GM19372 (cell line): ENCODE results near the gene DSG4.
"Not testable (repeated sequence)": the region's sequence is repeated elsewhere in the genome, so short reads cannot be mapped to it uniquely, and the experiment has no call there.

ENCODE experiments used
- ATAC-seq: cut with Tn5 transposase; IDR thresholded peaks from one replicate; pipeline ENCODE4 v1.9.1; 2021; ENCODE audit warnings: mild to moderate bottlenecking, low read depth, moderate library complexity; ENCODE audit not compliant: unreplicated experiment

DSG4 gene

GRCh38 chr18:31376477-31376876 is at the start of gene DSG4:
Gene DSG4, plus strand, starts transcription at chr18:31376777. Its CDS starts 135 bp downstream, at chr18:31376912.
- ATAC-seq: no peak

- no peak for ATAC-seq
These were observed 46.7 kb upstream of the DSG4 start for GRCh38 chr18:31329787-31330438.

- ATAC-seq: no peak
These were observed 33.1 kb upstream of the DSG4 start for GRCh38 chr18:31343454-31343853.

GRCh38 chr18:31353336-31353735 is 23.2 kb upstream of the DSG4 start:
- ATAC-seq: not testable (repeated sequence)

- ATAC-seq: no peak
These were observed 21.6 kb upstream of the DSG4 start for GRCh38 chr18:31354990-31355389.

GRCh38 chr18:31356025-31356424 is 20.6 kb upstream of the DSG4 start:
- ATAC-seq: no peak

- ATAC-seq: no peak
These were observed 12.4 kb upstream of the DSG4 start for GRCh38 chr18:31364190-31364589.

GRCh38 chr18:31369478-31369877 is 7.1 kb upstream of the DSG4 start:
- no peak for ATAC-seq

- ATAC-seq: no peak
These were observed 4.6 kb upstream of the DSG4 start for GRCh38 chr18:31371989-31372388.

- ATAC-seq: no peak
These were observed 2.9 kb upstream of the DSG4 start for GRCh38 chr18:31373641-31374040.

- ATAC-seq: no peak
These were observed 4.3 kb downstream of the DSG4 start for GRCh38 chr18:31380912-31381311.

GRCh38 chr18:31382107-31382506 is 5.5 kb downstream of the DSG4 start:
- ATAC-seq: no peak

GRCh38 chr18:31386741-31387140 is 10.2 kb downstream of the DSG4 start:
- ATAC-seq: no peak

- ATAC-seq: no peak
These were observed 16.7 kb downstream of the DSG4 start for GRCh38 chr18:31393286-31393685.

- ATAC-seq: no peak
These were observed 20.4 kb downstream of the DSG4 start for GRCh38 chr18:31396796-31397612.

- ATAC-seq: no peak
These were observed 21.6 kb downstream of the DSG4 start for GRCh38 chr18:31398191-31398590.

GRCh38 chr18:31399306-31400032 is 22.9 kb downstream of the DSG4 start:
- ATAC-seq: no peak

GRCh38 chr18:31401156-31402025 is 24.8 kb downstream of the DSG4 start:
- no peak for ATAC-seq

- ATAC-seq: no peak
These were observed 25.4 kb downstream of the DSG4 start for GRCh38 chr18:31402026-31402373.

GRCh38 chr18:31403409-31403808 is 26.8 kb downstream of the DSG4 start:
- no peak for ATAC-seq
